Measurements from ENCODE around the gene UTS2R.

UTS2R gene

DNA sequence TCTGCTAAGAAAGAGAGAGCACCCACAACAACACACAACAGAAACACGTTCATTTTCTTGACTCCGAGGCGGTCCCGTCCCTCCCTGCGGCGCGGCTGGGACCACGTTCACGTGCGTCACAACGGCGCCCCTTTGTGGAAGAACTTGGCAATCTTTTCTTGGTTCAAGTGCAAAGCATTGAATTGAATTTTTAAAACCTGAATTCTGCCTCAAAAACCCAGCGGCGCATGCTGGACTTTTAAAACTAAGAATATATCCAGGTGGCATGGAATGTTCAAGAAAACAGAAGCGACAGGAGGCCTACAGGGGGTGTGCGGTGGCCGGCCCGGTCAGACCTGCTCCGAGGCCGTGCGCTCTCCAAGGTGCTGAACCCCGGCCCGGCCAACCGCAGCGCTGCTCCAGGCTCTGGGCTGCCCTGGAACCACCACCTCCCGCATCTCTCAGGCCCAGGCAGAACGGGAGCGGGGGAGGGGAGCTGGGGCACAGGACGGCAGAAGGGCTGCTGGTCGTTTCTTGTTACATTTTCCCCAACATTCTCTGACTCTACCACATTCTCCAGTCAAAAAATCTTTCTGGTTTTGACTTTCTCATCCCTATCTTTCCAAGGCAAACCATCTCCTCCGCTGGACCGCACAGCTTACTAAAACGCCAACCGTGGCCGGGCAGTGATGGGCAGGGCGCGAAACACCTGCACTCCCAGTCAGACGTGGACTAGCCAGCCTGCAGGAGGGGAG is 43.1 kb downstream of the UTS2R start:
- no peak overlapping the region for H3K27ac ChIP-seq (ENCODE audit: low read length)
- H3K27me3 ChIP-seq (ENCODE audit: control insufficient read depth in 1 of 2, insufficient read depth in 2 of 2, low read length in 2 of 2): no peaks in the 10 kb centered on the region
- no peaks in the 10 kb centered on the region for H3K36me3 ChIP-seq (ENCODE audit: control insufficient read depth in 2 of 2, insufficient read depth in 2 of 2, low read length in 2 of 2)
- peaks cover 11% of the 10 kb centered on the region for H3K4me1 ChIP-seq (ENCODE audit: control insufficient read depth, insufficient read depth, low read length)
- peak overlapping the region; percentile 35 to 44 for H3K4me3 ChIP-seq (ENCODE audit: low read length in 2 of 2)
- no peak overlapping the region for H3K9ac ChIP-seq (ENCODE audit: low read length in 2 of 2)
- no peaks in the 10 kb centered on the region for H3K9me3 ChIP-seq (ENCODE audit: control insufficient read depth in 2 of 2, low read length in 2 of 2)

DNA sequence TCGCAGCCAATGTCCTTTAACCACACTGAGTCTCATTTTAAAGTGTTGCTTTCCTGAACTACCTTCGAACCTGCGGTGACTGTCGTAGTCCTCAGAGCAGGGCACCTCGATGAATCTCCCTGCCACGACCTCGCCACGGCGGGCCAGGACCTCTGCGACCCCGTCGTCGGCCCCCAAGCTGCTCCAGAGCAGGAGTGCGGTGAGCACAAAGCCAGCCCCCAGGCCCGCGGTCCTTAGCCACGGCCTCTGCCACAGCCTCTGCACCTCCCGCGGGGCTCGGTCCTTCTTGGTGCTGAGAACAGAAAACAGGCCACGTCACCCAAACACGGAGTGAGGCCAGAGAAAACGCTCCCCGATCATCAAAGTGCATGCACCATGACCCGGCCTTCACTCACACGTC is 43.8 kb downstream of the UTS2R start:
- Histone ChIP-seq H3K36me3 (ENCODE audit: control insufficient read depth in 2 of 2, insufficient read depth in 2 of 2, low read length in 2 of 2) (peaks cover 0 to 4% of the 10 kb centered on the region in 2 donors), H3K27ac (ENCODE audit: low read length) (no peak overlapping the region), H3K4me3 (ENCODE audit: low read length in 2 of 2) (no peak overlapping the region), H3K9ac (ENCODE audit: low read length in 2 of 2) (no peak overlapping the region), H3K27me3 (ENCODE audit: control insufficient read depth in 1 of 2, insufficient read depth in 2 of 2, low read length in 2 of 2) (no peaks in the 10 kb centered on the region), H3K9me3 (ENCODE audit: control insufficient read depth in 2 of 2, low read length in 2 of 2) (no peaks in the 10 kb centered on the region), H3K4me1 (ENCODE audit: control insufficient read depth, insufficient read depth, low read length) (peaks cover 11% of the 10 kb centered on the region)

DNA sequence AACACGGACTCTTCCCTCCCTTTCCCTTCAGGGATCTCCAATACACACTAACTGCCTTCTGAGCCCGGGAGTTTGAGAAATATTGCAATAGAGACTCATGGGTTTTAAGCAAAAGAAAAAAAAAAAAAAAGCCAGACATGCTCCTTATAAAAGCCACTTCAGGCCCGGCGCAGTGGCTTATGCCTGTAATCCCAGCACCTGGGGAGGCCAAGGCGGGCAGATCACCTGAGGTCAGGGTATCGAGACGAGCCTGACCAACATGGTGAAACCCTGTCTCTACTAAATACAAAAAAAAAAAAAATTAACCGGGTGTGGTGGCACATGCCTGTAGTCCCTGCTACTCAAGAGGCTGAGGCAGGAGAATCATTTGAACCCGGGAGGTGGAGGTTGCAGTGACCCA is 44.2 kb downstream of the UTS2R start:
- Histone ChIP-seq H3K9ac (ENCODE audit: low read length in 2 of 2) (no peak overlapping the region), H3K4me1 (ENCODE audit: control insufficient read depth, insufficient read depth, low read length) (peaks cover 11% of the 10 kb centered on the region), H3K36me3 (ENCODE audit: control insufficient read depth in 2 of 2, insufficient read depth in 2 of 2, low read length in 2 of 2) (peaks cover 0 to 4% of the 10 kb centered on the region in 2 donors), H3K4me3 (ENCODE audit: low read length in 2 of 2) (no peak overlapping the region), H3K9me3 (ENCODE audit: control insufficient read depth in 2 of 2, low read length in 2 of 2) (no peaks in the 10 kb centered on the region), H3K27ac (ENCODE audit: low read length) (no peak overlapping the region), H3K27me3 (ENCODE audit: control insufficient read depth in 1 of 2, insufficient read depth in 2 of 2, low read length in 2 of 2) (no peaks in the 10 kb centered on the region)

DNA sequence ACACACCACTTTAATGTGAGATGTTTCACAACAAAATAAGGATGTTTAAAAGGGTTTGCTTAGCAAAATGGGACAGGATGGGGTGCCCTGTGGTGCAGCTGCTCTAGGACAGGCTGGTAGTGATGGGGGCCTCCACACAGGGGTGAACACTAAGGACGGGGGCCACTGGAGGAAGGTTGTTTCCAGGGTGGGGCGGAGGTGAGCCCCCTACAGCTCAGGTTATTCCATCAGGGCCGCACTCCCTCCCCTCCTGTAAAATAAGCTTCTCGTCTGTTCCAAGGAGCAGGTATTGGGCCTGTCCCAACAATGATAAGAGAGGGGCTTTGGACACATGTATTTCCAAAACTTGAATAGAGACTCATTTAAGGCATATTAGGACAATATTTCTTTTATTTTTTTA is 44.7 kb downstream of the UTS2R start:
- Histone ChIP-seq H3K9me3 (ENCODE audit: control insufficient read depth in 2 of 2, low read length in 2 of 2) (no peaks in the 10 kb centered on the region), H3K36me3 (ENCODE audit: control insufficient read depth in 2 of 2, insufficient read depth in 2 of 2, low read length in 2 of 2) (peaks cover 4 to 8% of the 10 kb centered on the region in 2 donors), H3K27me3 (ENCODE audit: control insufficient read depth in 1 of 2, insufficient read depth in 2 of 2, low read length in 2 of 2) (no peaks in the 10 kb centered on the region), H3K4me1 (ENCODE audit: control insufficient read depth, insufficient read depth, low read length) (peaks cover 11% of the 10 kb centered on the region), H3K27ac (ENCODE audit: low read length) (no peak overlapping the region), H3K9ac (ENCODE audit: low read length in 2 of 2) (no peak overlapping the region), H3K4me3 (ENCODE audit: low read length in 2 of 2) (no peak overlapping the region)

DNA sequence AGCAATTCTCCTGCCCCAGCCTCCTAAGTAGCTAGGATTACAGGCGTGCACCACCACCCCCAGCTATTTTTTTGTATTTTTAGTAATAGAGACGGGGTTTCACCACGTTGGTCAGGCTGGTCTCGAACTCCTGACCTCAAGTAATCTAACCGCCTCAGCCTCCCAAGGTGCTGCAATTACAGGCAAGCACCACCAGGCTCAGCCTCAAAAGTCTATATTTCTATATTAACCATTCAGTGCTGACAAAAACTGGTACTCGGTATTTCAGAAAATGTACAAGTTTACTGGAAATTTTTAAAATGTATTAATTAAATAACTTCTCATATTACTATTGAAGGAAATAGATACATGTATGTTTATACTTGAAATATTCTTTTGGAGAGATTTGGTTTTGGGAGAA is 45.2 kb downstream of the UTS2R start:
- no peak overlapping the region for H3K27ac ChIP-seq (ENCODE audit: low read length)
- no peak overlapping the region for H3K4me3 ChIP-seq (ENCODE audit: low read length in 2 of 2)
- H3K36me3 ChIP-seq (ENCODE audit: control insufficient read depth in 2 of 2, insufficient read depth in 2 of 2, low read length in 2 of 2): peaks cover 4 to 8% of the 10 kb centered on the region in 2 donors
- no peak overlapping the region for H3K9ac ChIP-seq (ENCODE audit: low read length in 2 of 2)
- H3K4me1 ChIP-seq (ENCODE audit: control insufficient read depth, insufficient read depth, low read length): peaks cover 11% of the 10 kb centered on the region
- no peaks in the 10 kb centered on the region for H3K9me3 ChIP-seq (ENCODE audit: control insufficient read depth in 2 of 2, low read length in 2 of 2)
- no peaks in the 10 kb centered on the region for H3K27me3 ChIP-seq (ENCODE audit: control insufficient read depth in 1 of 2, insufficient read depth in 2 of 2, low read length in 2 of 2)

DNA sequence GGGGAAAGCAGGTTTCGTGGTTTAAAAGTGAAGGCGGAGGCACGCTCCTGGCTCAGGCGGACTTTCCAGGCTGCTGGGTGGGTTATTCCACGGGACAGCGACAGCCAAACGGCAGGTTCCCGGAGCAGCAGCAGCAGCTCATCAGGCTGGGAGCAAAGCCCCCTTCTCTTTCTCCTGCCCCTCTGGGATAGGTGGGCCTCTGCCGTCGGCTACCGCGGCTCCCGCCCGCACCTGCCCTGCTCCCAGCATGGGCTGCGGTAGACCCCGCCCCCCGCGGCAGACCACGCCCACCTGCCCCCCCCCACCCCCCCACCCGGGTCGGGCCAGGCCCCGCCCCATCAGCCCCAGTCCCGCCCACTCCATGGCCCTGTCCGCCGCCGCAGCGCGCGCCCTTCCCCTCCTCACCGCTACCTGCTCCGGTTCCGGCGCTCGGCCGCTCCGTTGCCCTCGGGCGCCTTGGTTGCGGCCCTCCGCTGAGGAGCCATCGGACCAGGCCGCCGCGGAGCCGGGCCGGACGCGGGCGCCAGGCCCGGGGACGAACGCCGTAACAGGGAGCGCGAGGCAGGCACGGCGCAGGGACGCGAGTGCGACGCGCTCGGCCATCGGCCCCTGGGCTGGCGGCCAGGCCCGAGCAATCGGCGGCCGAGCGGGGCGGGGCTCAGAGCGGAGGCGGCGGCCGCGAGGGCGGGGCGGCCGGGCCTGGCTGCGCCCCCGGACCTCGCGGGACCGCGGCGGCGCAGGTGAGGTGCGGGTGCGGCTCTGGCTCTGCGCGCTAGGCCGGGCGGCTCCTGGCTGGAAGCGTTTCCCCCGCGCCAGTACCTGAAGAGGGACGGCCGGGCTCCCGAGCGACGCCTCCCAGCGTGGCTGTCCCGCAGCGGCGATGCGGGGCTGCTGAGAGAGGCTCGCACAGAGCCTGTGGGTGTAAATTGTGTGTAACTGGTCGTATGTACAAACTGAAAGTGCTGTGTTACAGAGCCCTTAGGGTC is 46.7 kb downstream of the UTS2R start, which contains the start of the genes HEXD and OGFOD3:
TSS of gene HEXD (plus strand) at position 347 of the 986 bp plus-strand sequence. CDS start 1,453 bp downstream, outside the sequence.
TSS of gene OGFOD3 (minus strand) at position 586 of the 986 bp plus-strand sequence. CDS start at position 485, 101 bp downstream.
- peaks cover 4 to 8% of the 10 kb centered on the region in 2 donors for H3K36me3 ChIP-seq (ENCODE audit: control insufficient read depth in 2 of 2, insufficient read depth in 2 of 2, low read length in 2 of 2)
- H3K27ac ChIP-seq (ENCODE audit: low read length): no peak within 1 kb of the TSS
- no peaks in the 10 kb centered on the region for H3K27me3 ChIP-seq (ENCODE audit: control insufficient read depth in 1 of 2, insufficient read depth in 2 of 2, low read length in 2 of 2)
- H3K9me3 ChIP-seq (ENCODE audit: control insufficient read depth in 2 of 2, low read length in 2 of 2): peaks cover 0 to 8% of the 10 kb centered on the region in 2 donors
- H3K4me1 ChIP-seq (ENCODE audit: control insufficient read depth, insufficient read depth, low read length): peaks cover 11% of the 10 kb centered on the region
- peak within 1 kb of the TSS; percentile 64 to 71 for H3K9ac ChIP-seq (ENCODE audit: low read length in 2 of 2)
- peak within 1 kb of the TSS; percentile 82 to 85 for H3K4me3 ChIP-seq (ENCODE audit: low read length in 2 of 2)

DNA sequence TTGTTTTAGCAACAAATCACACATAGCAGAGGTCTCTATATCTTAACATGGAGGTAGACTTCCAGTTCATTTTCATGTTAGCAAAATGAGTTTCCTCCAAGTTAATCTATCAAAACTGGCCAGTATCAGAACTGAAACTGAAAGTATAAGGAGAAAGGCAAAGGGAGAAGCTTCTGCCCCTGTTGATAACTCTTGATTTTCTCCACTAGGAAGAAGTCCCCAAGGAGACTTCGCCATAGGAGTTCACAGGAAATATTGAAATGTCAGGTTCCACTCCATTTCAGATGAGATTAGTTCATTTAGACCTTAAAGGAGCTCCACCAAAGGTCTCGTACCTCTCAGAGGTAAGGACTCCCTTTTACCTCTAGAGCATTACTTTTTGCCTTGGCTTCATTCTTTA is 48.0 kb downstream of the UTS2R start:
- Histone ChIP-seq H3K27me3 (ENCODE audit: control insufficient read depth in 1 of 2, insufficient read depth in 2 of 2, low read length in 2 of 2) (no peaks in the 10 kb centered on the region), H3K9ac (ENCODE audit: low read length in 2 of 2) (no peak overlapping the region), H3K27ac (ENCODE audit: low read length) (no peak overlapping the region), H3K4me3 (ENCODE audit: low read length in 2 of 2) (no peak overlapping the region), H3K36me3 (ENCODE audit: control insufficient read depth in 2 of 2, insufficient read depth in 2 of 2, low read length in 2 of 2) (peaks cover 4 to 8% of the 10 kb centered on the region in 2 donors), H3K9me3 (ENCODE audit: control insufficient read depth in 2 of 2, low read length in 2 of 2) (peaks cover 0 to 8% of the 10 kb centered on the region in 2 donors), H3K4me1 (ENCODE audit: control insufficient read depth, insufficient read depth, low read length) (peaks cover 8% of the 10 kb centered on the region)

DNA sequence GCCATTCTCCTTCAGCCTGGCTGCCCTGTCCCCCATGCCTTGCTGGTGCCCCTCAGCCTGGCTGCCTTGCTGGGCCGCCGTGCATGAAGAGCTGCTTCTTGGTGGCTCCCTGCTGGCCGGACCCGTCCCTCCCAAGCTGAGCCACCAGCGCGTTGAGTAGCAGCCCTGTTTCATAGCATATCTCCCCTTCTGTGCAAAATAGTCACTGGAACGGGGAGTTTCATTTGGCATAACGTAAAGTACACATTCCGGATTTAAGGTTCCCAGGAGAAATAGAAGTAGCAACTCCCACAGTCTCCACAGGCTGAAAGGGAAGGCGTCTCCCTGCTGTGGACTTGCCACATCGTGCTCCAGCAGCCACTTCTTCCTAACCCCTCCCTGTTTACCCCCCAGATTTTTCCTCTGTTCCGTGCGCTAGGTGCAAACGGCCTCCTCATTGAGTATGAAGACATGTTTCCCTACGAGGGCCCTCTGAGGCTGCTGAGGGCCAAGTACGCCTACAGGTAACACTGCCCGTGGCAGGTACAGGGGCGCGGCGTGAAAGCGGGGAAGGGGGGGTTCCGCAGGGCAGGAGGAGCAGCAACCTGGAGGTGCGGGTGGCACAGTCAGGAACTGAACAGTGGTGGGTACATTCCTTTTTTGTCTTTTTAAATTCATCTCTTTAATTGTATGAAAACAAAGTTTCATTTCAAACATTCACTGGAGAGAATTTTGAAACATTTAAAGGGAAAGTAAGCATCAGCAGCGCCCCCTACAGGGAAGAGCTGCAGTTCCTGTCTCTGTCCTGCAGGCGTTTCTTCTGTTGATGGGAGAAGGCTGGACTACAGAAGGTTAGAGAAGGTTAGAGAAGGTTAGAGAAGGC is 52.7 kb downstream of the UTS2R start:
- Histone ChIP-seq H3K9me3 (ENCODE audit: control insufficient read depth in 2 of 2, low read length in 2 of 2) (peaks cover 0 to 8% of the 10 kb centered on the region in 2 donors), H3K4me3 (ENCODE audit: low read length in 2 of 2) (no peak overlapping the region), H3K4me1 (ENCODE audit: control insufficient read depth, insufficient read depth, low read length) (no peaks in the 10 kb centered on the region), H3K9ac (ENCODE audit: low read length in 2 of 2) (no peak overlapping the region), H3K27me3 (ENCODE audit: control insufficient read depth in 1 of 2, insufficient read depth in 2 of 2, low read length in 2 of 2) (no peaks in the 10 kb centered on the region), H3K27ac (ENCODE audit: low read length) (no peak overlapping the region), H3K36me3 (ENCODE audit: control insufficient read depth in 2 of 2, insufficient read depth in 2 of 2, low read length in 2 of 2) (peaks cover 4 to 8% of the 10 kb centered on the region in 2 donors)

DNA sequence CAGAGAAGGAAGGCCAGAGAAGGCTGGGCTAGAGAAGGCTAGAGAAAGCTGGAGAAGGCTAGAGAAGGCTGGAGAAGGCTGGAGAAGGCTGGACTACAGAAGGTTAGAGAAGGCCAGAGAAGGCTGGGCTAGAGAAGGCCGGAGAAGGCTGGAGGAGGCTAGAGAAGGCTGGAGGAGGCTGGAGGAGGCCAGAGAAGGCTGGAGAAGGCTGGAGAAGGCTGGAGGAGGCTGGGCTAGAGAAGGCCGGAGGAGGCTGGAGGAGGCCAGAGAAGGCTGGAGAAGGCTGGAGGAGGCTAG is 53.2 kb downstream of the UTS2R start:
- no peak overlapping the region for H3K4me3 ChIP-seq (ENCODE audit: low read length in 2 of 2)
- H3K36me3 ChIP-seq (ENCODE audit: control insufficient read depth in 2 of 2, insufficient read depth in 2 of 2, low read length in 2 of 2): peaks cover 4 to 8% of the 10 kb centered on the region in 2 donors
- no peaks in the 10 kb centered on the region for H3K4me1 ChIP-seq (ENCODE audit: control insufficient read depth, insufficient read depth, low read length)
- no peaks in the 10 kb centered on the region for H3K27me3 ChIP-seq (ENCODE audit: control insufficient read depth in 1 of 2, insufficient read depth in 2 of 2, low read length in 2 of 2)
- H3K27ac ChIP-seq (ENCODE audit: low read length): no peak overlapping the region
- H3K9me3 ChIP-seq (ENCODE audit: control insufficient read depth in 2 of 2, low read length in 2 of 2): peaks cover 0 to 8% of the 10 kb centered on the region in 2 donors
- no peak overlapping the region for H3K9ac ChIP-seq (ENCODE audit: low read length in 2 of 2)
